ENCODE results near the gene DDX24.

DNA sequence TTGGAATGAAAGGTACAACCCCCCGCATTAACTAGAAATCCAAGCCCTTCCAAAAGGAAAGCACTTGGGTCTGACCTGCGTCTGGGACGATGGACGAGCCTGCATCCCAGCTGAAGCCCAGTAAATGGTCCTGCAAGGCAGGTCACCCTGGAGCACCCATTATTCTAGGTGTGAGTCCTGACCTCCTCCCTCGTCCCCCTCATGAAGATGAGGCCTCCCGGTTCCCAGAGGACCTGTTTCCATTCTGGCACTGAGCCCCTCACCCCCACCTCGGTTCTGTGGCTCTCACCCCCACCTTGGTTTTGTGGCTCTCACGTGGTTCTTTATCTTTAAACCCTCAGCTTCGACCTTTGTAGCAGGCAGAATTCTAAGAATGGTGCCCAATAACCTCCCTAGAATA, 36.9 kb upstream of the DDX24 start:
- no peak for TF ChIP-seq CTCF (conservative IDR thresholded peaks at IDR 0.05)
- TF ChIP-seq EZH2 (IDR thresholded peaks at IDR 0.05; ENCODE audit: low read depth), result no peak
